K562 (cell line): ENCODE results near the gene KIAA2012. TPM values are rescaled to one million over a fixed set of nuclear protein-coding genes. Genes with fewer than 3 reads are reported as not detected.

Experiments
- ATAC-seq: fragments of 200-7000 bp; cut with Tn5 transposase; 3 replicates; pipeline ENCODE4 v1.9.1; 2020; ENCODE audit warnings: moderate library complexity
- BruUV-seq: library from RNA; stranded (reverse); fragments of 400-500 nt; replicated peaks from 2 replicates; lab custom pipeline; 2021; lab: Mats Ljungman, UMichigan
- CTCF ChIA-PET: fragments of 300-600 bp; formaldehyde crosslinking; extraction: SDS; loops from one replicate; lab custom pipeline; 2021; ENCODE audit warnings: low intra/inter-chr PET ratio; lab: Yijun Ruan, JAX
- POLR2A ChIA-PET: fragments of 300-600, 350-650 bp; sonication (Branson Sonifier 250); formaldehyde crosslinking; extraction: SDS; loops from one replicate; lab custom pipeline; 2021; ENCODE audit warnings: antibody characterized with exemption, inconsistent platforms; lab: Yijun Ruan, JAX
- DNase-seq, 4 experiments: peaks; one replicate each; pipeline versions ENCODE4 v3.0.0 to v3.0.0-alpha.2; 2011 to 2018; ENCODE audit warnings: low spot score in 3 of 4, mixed read lengths in 3 of 4; ENCODE audit errors: extremely low read depth in 1 of 4
- FAIRE-seq: peaks from 2 replicates; lab custom pipeline; 2011; peaks lifted over from hg19 to GRCh38; lab: Jason Lieb, UNC
- H2AFZ ChIP-seq: 2 replicates; pipeline ENCODE4 v1.6.0; 2011; ENCODE audit warnings: low read depth, low read length, control low read depth, inconsistent platforms
- H3K27ac ChIP-seq: fragments of 200-600 bp; 3 replicates; pipeline ENCODE4 v1.8.0; 2011; ENCODE audit warnings: low read depth, mild to moderate bottlenecking, control low read depth, inconsistent platforms, low read length, moderate library complexity, mixed read lengths; ENCODE audit errors: extremely low read depth
- H3K27me3 ChIP-seq, 2 experiments: fragments of 300-600 bp in 1 of 2; 2 replicates in 1 of 2; 3 replicates in 1 of 2; pipeline versions ENCODE4 v1.6.0 to v1.8.0; 2011; ENCODE audit warnings: inconsistent platforms in 2 of 2, low read length in 2 of 2, mild to moderate bottlenecking in 1 of 2, mixed read lengths in 1 of 2, moderate library complexity in 1 of 2; ENCODE audit not compliant: control insufficient read depth in 2 of 2, insufficient read depth in 2 of 2
- H3K36me3 ChIP-seq: fragments of 300-600 bp; 3 replicates; pipeline ENCODE4 v1.8.0; 2011; ENCODE audit warnings: mild to moderate bottlenecking, low read length, inconsistent platforms; ENCODE audit not compliant: control insufficient read depth, insufficient read depth
- H3K4me1 ChIP-seq, 2 experiments: fragments of 200-600 bp in 1 of 2; replicated peaks in 1 of 2; 2 replicates in 1 of 2; 3 replicates in 1 of 2; pipeline versions ENCODE4 v1.5.1 to v1.8.0; 2011; ENCODE audit warnings: inconsistent platforms in 2 of 2, low read length in 2 of 2, mild to moderate bottlenecking in 1 of 2, mixed read lengths in 1 of 2, moderate library complexity in 1 of 2; ENCODE audit not compliant: control insufficient read depth in 2 of 2, insufficient read depth in 2 of 2
- H3K4me2 ChIP-seq: 2 replicates; pipeline ENCODE4 v1.6.1; 2011; ENCODE audit warnings: low read length, control low read depth, inconsistent platforms, mixed read lengths; ENCODE audit not compliant: insufficient read depth
- H3K4me3 ChIP-seq: fragments of 200-600 bp; sonication (generic), shearing (Covaris generic); 2 replicates; pipeline ENCODE4 v1.5.1; 2016; ENCODE audit warnings: control low read depth, inconsistent platforms
- H3K79me2 ChIP-seq: fragments of 200-600 bp; 3 replicates; pipeline ENCODE4 v1.8.0; 2011; ENCODE audit warnings: low read length, inconsistent platforms; ENCODE audit not compliant: control insufficient read depth, insufficient read depth
- H3K9ac ChIP-seq, 2 experiments: 2 replicates each; pipeline versions ENCODE4 v1.6.0 to v1.6.1; 2011; ENCODE audit warnings: low read depth in 2 of 2, low read length in 2 of 2, control low read depth in 1 of 2, inconsistent platforms in 1 of 2, mild to moderate bottlenecking in 1 of 2, mixed read lengths in 1 of 2; ENCODE audit not compliant: insufficient read depth in 1 of 2
- H3K9me1 ChIP-seq: one replicate; pipeline ENCODE4 v1.6.0; 2011; ENCODE audit warnings: inconsistent platforms, mild to moderate bottlenecking, low read length, moderate library complexity; ENCODE audit not compliant: control insufficient read depth, insufficient read depth
- H3K9me3 ChIP-seq: replicated peaks from 2 replicates; pipeline ENCODE4 v1.5.1; 2011; ENCODE audit warnings: low read depth, low read length, inconsistent platforms; ENCODE audit not compliant: control insufficient read depth, insufficient read depth
- H4K20me1 ChIP-seq: replicated peaks from 2 replicates; pipeline ENCODE4 v1.6.1; 2011; ENCODE audit warnings: low read length, inconsistent platforms, mixed read lengths; ENCODE audit not compliant: control insufficient read depth, insufficient read depth
- CBX8 ChIP-seq: fragments of 200-600 bp; sonication (generic); IDR thresholded peaks from 2 replicates; pipeline ENCODE4 v1.6.1; 2012; ENCODE audit warnings: borderline replicate concordance, mixed run types, low read depth, mild to moderate bottlenecking, moderate library complexity, mixed read lengths, low read length, control low read depth, inconsistent platforms; ENCODE audit not compliant: poor library complexity, severe bottlenecking; ENCODE audit errors: extremely low read depth
- ETS1 ChIP-seq: conservative IDR thresholded peaks from 2 replicates; pipeline ENCODE4 v1.6.1; 2011; ENCODE audit warnings: low read depth, mild to moderate bottlenecking, low read length; ENCODE audit not compliant: control insufficient read depth
- NR1H2 ChIP-seq: sonication (generic); formaldehyde crosslinking; IDR thresholded peaks from 2 replicates; pipeline ENCODE4 v1.4.0; 2020; ENCODE audit warnings: mild to moderate bottlenecking, missing genetic modification reagents
- PHF8 ChIP-seq: fragments of 200-600 bp; sonication (generic); IDR thresholded peaks from 2 replicates; pipeline ENCODE4 v1.6.1; 2012; ENCODE audit warnings: mixed run types, mild to moderate bottlenecking, inconsistent platforms, low read length, moderate library complexity, borderline replicate concordance
- ZNF133 ChIP-seq: fragments of 250-450 bp; sonication (Bioruptor Pico); IDR thresholded peaks from 2 replicates; pipeline ENCODE4 v1.4.0; 2020; ENCODE audit warnings: mild to moderate bottlenecking
- WGBS: fragments of 100-300 bp; shearing (Covaris generic); methylation state at CpG from one replicate; pipeline ENCODE4 v1.1.6; 2016; ENCODE audit warnings: low coverage, mixed read lengths; ENCODE audit not compliant: insufficient coverage; ENCODE audit errors: missing lambda C conversion rate; 5-methylcytosine and 5-hydroxymethylcytosine counted together
- in situ Hi-C: fragments of 300-500 bp; cut with MboI; formaldehyde crosslinking; loops from 4 replicates; pipeline ENCODE4 v1.15.0; 2018; ENCODE audit warnings: inconsistent platforms, mixed read lengths
- intact Hi-C: fragments of 100-400 bp; cut with micrococcal nuclease; formaldehyde crosslinking; loops from 2 replicates; pipeline ENCODE4 v1.14.2; 2022
- polyA plus RNA-seq, 8 experiments: library from polyadenylated mRNA; depleted of rRNA in 4 of 8; stranded (reverse) in 5 of 8; unstranded in 3 of 8; fragments of >200 nt; fragmentation: Nextera tagmentation in 2 of 8; fragmentation: Illumina TruSeq in 1 of 8; extraction: Ambion mirVana in 2 of 8; extraction: Trizol in 1 of 8; gene quantifications; 2 replicates each; pipeline versions ENCODE4 v1.2.1 to v1.2.3, GENCODE V29; 2011 to 2014; ENCODE audit warnings: inconsistent platforms in 1 of 8, missing spikeins in 1 of 8
- total RNA-seq, 7 experiments: library from RNA; depleted of rRNA in 6 of 7; stranded (reverse); fragments of >200 nt in 6 of 7; fragmentation: Illumina TruSeq in 2 of 7; extraction: Trizol in 2 of 7; gene quantifications; 2 replicates each; pipeline versions ENCODE4 v1.2.1 to v1.2.3, GENCODE V29; 2011 to 2021; ENCODE audit warnings: low replicate concordance in 1 of 7
- TF ChIP-seq, protein P1 (sequence below): fragments of 250-450 bp; sonication (Bioruptor Pico); IDR thresholded peaks from 2 replicates; pipeline ENCODE4 v1.8.0; 2021; ENCODE audit warnings: borderline replicate concordance, mild to moderate bottlenecking, moderate library complexity; ENCODE audit not compliant: poor library complexity, severe bottlenecking
- TF ChIP-seq, protein P2 (sequence below): IDR thresholded peaks from 3 replicates; pipeline ENCODE4 v1.6.1; 2011; ENCODE audit warnings: borderline replicate concordance, mild to moderate bottlenecking; ENCODE audit not compliant: insufficient read length, insufficient read depth

The KIAA2012 gene
- total and polyA plus RNA-seq, 9 of the 15 experiments (the other 6 are each of a cell fraction or from before 2014, with no cell fraction given), result not detected

DNA sequence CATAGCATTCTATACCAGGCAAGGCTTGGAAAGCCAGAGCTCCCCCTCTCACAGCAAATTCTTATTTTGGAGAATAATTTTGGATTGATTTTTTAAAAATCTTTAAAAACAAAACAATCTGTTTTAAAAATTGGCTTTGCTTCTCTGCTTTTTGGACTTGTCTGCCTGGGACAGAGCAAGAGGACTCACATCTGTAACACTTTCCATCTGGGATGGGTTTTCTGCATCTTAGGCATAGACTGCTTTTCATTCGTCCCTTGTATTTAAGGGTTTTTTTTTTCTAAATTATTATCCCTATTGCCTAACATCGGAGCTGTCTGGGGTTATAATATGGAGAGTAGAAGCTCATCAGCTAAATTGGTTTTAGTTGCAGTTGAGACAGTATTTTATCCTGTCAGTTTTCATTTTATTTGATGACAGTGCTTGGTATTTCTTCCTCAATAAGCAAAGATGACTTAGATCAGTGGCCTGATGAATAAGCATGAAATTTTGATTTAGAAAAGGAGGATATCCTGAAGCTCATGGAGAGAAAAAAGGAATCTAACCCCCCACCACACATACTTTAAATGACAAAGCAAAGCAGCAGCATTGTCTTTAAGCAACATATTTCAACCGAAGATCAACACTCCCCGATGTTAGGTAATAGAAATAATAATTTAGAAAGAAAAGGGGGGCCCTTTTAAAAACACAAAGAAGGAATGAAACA is 41.7 kb upstream of the KIAA2012 start:
- Histone ChIP-seq H3K79me2 (no peaks in the 10 kb centered on the region), H3K4me2 (no peak overlapping the region), H3K36me3 (no peaks in the 10 kb centered on the region), H4K20me1 (no peaks in the 10 kb centered on the region)
- no TSS peak for BruUV-seq
- no peak for FAIRE-seq
- DNase-seq, result no peak
- TF ChIP-seq, protein P1, sequence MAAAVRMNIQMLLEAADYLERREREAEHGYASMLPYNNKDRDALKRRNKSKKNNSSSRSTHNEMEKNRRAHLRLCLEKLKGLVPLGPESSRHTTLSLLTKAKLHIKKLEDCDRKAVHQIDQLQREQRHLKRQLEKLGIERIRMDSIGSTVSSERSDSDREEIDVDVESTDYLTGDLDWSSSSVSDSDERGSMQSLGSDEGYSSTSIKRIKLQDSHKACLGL (CRISPR knock-in tag), result no peak
- TF ChIP-seq CBX8, result peak; percentile 52
- TF ChIP-seq, all 486 proteins: peak for 1
- no peak for ATAC-seq
- whole genome bisulfite sequencing, result 17% methylated on average over 4 of the region's 4 CpGs
- Histone ChIP-seq H3K9me1 (no peaks in the 10 kb centered on the region), H3K9me3 (no peaks in the 10 kb centered on the region), H3K9ac (no peak overlapping the region), H3K27ac (no peak overlapping the region), H3K27me3 (peaks cover 10 to 13% of the 10 kb centered on the region in 2 experiments; a peak in 3 of 5 replicates), H3K4me1 (peaks cover 4 to 35% of the 10 kb centered on the region in 2 experiments; a peak in 3 of 5 replicates), H3K4me3 (no peak overlapping the region), H2AFZ (no peak overlapping the region)
- POLR2A ChIA-PET, result no interaction called here
- intact Hi-C loops (no loop called here), in situ Hi-C loops (no loop called here)
- CTCF ChIA-PET, result no interaction called here

DNA sequence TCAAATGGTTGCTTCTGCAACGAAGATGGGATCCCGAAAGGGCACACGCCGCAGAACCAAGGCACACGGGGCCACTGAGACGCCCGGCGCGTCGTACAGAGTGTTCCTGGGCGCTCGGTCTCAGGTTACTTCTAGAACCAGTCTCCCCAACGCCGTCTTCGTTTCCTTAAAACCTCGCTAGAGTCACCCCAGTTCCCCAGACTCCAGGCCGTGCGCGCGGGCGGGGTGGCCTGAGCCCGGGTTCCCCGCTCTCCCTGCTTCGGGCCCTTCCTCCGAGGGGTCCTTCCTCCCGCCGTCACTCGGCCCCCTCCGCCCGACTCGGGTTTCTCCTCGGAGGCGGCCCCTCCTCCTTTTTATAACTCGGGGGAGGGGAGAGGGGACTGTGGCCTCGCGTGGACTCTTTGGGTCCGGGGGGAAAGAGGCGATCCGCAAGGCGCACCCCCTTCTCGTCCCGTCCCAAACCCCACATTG is 40.2 kb upstream of the KIAA2012 start:
- peak overlapping the region; percentile 63 to 93 for H3K9ac ChIP-seq
- peak overlapping the region; percentile 64 for H3K4me3 ChIP-seq
- peak; percentile 64 for ATAC-seq
- H3K9me1 ChIP-seq, result no peaks in the 10 kb centered on the region
- intact Hi-C loops, result no loop called here
- peaks cover 4 to 39% of the 10 kb centered on the region in 2 experiments; a peak in 3 of 5 replicates for H3K4me1 ChIP-seq
- H4K20me1 ChIP-seq, result no peaks in the 10 kb centered on the region
- H3K27me3 ChIP-seq, result peaks cover 9 to 10% of the 10 kb centered on the region in 2 experiments; a peak in 3 of 5 replicates
- POLR2A ChIA-PET, result no interaction called here
- in situ Hi-C loops, result no loop called here
- H3K4me2 ChIP-seq, result peak overlapping the region; percentile 85
- no peaks in the 10 kb centered on the region for H3K36me3 ChIP-seq
- H3K79me2 ChIP-seq, result no peaks in the 10 kb centered on the region
- no TSS peak for BruUV-seq
- WGBS, result 9% methylated on average over 15 of the region's 42 CpGs
- H3K9me3 ChIP-seq, result no peaks in the 10 kb centered on the region
- peak; percentile 37 to 59 (median 48) for DNase-seq
- peak overlapping the region; percentile 98 for H2AFZ ChIP-seq
- CTCF ChIA-PET, result no interaction called here
- FAIRE-seq, result no peak
- no peak overlapping the region; the same call in 2 of the 3 replicates for H3K27ac ChIP-seq
- TF ChIP-seq NR1H2 (CRISPR knock-in tag) (no peak), PHF8 (0 out of 2 replicates have a peak, but pooled peaks have one; percentile 7), ETS1 (no peak), ZNF133 (CRISPR knock-in tag) (no peak)
- TF ChIP-seq, protein P2, sequence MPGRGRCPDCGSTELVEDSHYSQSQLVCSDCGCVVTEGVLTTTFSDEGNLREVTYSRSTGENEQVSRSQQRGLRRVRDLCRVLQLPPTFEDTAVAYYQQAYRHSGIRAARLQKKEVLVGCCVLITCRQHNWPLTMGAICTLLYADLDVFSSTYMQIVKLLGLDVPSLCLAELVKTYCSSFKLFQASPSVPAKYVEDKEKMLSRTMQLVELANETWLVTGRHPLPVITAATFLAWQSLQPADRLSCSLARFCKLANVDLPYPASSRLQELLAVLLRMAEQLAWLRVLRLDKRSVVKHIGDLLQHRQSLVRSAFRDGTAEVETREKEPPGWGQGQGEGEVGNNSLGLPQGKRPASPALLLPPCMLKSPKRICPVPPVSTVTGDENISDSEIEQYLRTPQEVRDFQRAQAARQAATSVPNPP, result no peak
